Anterior cingulate cortex (tissue), 58 donors: ENCODE measurements around the gene CCDC88A.
"Not testable (repeated sequence)": the region's sequence is repeated elsewhere in the genome, so short reads cannot be mapped to it uniquely, and the experiment has no call there.

Source experiments
- DNase-seq, 58 donors: peaks; one replicate each; lab custom pipeline; 2025; lab: John Stamatoyannopoulos, UW

Gene CCDC88A

DNA sequence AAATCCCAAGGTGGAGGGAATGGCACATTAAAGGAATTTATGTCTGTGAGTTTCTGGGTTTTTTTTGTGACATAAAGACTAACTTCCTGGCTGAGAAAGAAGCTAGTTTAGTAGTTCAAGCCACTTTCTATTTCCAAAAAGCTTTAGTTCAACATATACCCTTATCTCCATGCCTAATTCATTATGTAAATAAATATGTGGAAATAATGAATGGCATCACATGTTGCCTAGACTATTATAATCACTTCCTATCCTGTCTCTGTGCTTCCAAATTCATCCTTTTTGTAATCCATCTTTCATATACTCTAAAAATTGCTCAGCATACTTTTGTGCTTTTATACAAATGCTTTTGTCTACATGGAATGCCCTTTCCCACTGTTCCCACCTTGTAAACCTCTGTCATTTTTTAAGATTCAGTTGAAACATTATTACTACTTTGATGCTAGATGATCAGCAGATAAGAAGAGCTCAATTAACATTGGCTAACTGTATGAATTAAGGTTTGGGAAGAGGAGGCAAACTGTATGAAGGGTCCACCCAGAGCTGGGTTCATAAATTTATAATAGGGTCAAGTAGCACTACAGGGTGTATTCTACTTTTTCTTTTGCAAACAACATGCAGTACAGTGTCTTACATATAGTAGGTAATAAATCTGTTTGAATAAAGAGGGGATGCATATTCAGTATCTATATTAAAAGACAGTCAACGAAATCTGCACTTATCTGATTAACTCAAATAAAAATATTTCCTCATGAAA lies 88.9 kb downstream of the CCDC88A start:
- no peak for DNase-seq

DNA sequence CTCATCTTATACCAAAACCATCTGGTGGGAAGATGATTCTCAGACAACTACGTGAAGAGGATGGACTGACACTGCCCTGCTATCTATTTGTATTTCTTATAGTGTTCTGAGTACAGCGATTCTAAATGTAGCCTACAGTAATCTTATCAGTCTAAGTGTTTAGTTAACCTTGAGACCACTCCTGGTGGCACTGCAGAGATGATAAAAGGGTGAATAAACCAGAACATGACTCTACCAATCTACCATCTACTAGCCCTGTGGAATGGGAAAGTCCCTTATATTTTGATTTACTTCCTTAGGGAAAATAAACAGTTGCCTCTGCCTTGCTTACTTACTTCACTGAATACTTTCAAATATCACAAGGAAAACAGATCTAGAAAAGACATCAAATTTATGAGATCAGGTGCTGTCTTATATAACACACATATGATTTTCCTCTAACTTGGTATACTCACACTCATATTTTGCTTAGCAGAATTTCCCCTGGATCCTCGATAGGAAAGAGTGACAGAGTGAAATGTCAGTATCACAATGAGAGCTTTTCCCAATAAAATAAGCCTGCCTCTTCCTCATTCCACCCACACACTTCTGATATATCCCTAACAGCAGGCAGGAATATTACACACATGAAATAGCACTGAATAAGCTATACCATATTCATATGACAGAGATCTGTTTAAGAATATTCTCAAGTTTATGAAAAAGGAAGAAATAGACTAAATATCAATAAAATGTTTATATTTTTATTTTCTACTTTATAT lies 92.0 kb downstream of the CCDC88A start:
- no peak for DNase-seq

DNA sequence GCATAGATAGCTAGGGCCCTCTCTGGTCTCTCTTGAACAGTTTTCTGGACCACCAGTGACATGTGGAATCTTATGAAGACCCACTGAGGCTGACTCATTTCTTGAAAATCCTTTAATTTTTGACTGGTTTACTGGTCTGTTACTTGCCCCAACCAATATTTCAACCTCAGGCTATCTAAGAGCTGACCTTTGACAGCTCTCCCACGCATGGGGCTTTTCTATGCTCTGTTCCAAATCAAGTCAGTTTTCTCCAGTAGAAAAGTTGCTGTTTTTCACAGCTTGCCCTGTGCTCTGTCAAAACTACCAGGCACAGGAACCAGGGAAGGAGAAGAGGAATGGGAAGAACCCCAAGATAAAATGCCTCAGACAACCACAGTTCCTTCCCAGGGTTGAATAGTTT lies 104.7 kb downstream of the CCDC88A start:
- no peak for DNase-seq

DNA sequence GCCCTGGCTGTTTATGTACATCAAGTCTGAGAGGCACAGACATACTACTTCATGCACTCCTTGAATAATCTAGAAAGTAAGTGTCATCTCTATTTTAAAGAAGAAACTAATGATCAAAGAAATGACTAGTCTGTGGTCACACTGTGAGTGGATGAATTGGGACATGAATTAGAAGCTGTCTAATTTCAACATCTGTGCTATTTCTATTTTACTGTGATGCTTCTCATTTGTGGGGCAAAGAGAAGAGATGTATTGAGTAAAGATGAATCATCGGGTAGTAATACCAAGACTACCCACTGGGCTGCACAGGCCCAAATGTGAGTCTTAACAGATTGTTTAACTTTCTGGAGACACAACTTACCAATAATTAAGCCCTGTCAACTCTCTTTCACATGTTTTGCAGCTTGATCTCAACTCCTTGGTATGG lies 108.2 kb downstream of the CCDC88A start:
- DNase-seq, result no peak

DNA sequence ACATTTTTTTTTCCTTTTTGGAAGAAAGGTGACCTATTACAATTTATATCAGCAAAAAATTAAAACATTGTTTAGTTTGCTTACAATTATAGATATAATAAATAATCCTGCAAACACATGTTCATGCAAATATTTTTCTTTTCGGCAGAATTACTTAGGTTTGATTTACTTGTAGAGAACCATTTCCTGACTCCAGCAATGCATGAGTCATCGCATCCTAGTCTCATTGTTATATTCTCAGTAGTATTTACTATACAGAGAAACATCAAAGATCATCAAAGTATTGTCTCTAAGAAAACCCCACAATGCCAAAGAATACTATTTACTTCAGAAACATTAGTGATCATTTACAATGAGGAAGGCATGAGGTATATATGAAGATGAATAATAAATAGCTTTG lies 110.2 kb downstream of the CCDC88A start:
- no peak for DNase-seq

DNA sequence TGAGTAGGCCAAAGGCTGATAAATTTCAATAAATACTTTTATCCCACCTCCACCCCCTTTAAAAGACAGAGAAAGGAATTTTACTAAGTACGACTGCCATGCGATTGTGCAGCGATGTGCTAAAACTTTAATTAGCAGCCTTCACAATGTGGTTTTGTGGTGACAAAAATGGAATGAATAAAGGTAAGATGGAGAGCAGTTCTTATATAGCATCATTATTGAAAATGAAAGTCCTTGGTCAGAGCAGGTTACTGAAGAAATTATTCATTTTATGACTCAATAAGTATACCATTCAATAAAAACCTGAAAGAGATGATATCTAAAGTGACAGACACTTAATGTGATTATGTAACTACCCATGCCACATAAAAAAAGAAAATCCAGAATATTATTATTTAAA lies 117.4 kb downstream of the CCDC88A start:
- no peak for DNase-seq

DNA sequence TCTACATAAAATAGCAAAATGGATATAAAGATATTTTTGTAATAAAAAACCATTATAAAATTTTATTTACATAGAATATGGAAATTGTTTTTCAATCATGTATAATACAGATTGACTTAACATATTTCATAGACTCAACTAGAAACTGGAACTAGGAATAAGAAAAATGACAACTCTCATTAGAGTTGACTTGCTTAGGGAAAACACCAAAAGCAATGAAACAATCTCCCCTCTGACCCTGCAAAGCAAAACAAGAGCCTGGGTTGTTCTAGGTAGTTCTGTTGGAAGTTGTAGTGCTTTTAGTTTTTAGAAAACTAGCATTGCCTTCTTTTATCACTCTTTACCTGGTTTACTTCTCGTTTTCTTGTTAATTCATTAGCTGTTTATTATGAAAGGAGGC lies 118.4 kb downstream of the CCDC88A start:
- no peak for DNase-seq

DNA sequence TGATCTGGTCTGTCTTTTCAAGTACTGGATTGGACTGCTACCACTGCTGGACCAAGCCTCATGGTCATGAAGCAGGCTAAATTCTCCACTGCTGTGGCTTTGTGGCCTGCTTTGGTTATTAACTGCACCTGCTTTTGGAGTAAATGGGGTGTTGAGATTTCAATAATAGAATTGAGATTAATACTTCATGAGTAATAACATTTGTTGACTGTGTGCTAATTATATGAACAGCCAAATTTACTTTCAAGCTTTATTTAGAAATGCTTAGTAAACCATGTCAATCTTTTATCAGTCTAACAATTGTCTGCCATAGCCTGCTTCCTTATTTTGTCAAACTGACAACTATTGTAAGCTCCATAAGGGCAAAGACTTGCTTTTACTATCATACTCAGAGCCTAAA lies 123.3 kb downstream of the CCDC88A start:
- no peak for DNase-seq

DNA sequence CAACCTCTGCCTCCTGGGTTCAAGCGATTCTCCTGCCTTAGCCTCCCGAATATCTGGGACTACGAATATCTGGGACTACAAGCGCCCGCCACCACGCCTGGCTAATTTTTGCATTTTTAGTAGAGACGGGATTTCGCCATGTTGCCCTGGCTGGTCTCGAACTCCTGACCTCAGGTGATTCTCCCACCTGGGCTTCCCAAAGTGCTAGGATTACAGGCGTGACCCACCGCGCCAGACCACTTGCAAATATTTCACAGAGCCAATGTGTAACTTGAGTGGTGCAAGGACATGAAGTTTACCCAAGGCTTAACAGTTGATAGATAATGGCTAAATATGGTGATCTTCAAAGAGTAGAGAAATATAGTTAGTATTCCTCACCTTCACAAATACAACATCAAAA lies 136.6 kb downstream of the CCDC88A start:
- no peak for DNase-seq

DNA sequence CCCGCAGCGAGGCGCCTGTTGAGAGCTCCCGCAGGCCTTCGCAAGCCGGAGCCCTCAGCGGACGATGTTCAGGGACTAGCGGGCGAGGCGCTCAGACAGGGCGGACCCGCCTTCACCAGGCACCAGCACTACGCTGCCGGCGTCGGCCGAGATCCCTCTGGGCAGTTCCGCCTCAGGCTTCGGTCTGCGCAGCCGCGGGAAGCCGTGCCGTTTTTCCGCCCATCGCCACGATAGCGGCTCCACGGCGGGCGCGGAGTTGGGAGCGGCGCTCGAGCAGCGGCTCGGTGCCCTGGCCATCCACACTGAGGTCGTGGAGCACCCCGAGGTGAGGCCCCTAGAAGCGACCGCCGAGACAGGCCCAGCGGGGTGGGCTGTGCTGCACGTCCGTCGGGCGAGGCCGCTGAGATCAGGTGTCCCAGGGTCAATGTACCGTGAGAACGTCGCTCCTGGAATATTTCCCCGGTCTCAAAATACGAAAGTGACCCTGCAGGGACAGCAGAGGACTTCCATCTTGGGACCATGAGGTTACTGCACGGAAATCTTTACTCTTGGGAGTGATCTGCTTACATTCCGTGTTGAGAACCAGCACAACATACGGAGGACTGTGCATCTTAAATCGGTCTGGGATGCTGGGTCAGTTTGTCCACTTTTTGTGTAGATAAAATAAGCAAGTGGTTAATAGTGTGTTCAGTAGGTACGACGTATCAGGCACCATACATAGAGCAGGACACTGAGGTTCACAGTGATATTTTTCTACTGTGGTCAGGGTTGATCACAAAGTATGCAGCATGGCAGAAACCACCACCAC lies 137.3 kb downstream of the CCDC88A start:
- DNase-seq, result peak in 56 of 58 donors; percentile 21 to 88 (median 70)

DNA sequence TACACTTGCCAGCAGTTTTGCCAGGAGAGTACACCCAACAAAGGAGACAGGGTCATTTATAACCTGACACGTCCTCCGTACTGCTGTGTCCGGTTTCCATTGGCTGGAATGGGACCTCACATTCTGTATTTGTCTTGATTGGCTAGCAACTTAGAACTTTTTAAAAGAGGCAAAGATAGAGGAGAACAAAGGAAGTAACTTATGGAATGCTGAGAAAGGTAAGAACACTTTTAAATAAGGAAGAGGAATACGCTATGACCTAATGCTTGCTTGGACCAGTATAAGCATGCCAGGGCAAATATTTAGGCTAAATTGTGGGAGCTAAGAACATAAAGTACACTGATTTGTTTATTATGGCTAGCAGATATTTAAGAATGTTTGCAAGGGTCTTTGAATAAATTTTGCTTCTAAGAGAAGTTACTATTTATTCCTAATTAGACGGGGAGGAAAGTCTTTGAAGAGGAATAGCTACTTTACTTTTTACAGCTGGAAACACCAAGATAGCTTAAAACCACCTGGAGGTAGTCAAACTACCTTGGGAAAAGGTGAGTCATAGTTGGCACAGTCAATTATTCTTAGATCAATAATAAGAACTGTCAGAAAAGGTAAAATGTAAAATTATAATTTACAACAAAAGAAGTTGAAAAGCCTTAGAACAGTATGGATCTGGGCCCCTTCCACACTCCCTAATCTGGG lies 138.7 kb downstream of the CCDC88A start:
- not testable (repeated sequence) for DNase-seq

DNA sequence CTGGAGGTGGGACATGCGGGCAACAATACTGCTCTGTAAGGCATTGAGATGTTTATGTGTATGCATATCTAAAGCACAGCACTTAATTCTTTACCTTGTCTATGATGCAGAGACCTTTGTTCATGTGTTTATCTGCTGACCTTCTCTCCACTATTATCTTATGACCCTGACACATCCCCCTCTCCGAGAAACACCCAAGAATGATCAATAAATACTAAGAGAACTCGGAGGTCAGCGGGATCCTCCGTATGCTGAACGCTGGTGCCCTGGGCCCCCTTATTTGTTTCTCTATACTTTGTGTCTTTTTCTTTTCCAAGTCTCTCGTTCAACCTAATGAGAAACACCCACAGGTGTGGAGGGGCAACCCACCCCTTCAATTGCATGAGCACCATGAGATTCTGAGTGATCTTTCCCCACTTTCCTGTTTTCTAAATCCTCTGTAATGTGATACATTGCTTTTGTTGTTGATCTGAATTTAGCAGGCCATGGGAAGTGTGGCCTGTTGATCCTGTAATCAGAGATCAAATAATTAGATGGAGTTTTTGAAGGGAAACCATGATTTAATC lies 139.7 kb downstream of the CCDC88A start:
- DNase-seq, result not testable (repeated sequence)

DNA sequence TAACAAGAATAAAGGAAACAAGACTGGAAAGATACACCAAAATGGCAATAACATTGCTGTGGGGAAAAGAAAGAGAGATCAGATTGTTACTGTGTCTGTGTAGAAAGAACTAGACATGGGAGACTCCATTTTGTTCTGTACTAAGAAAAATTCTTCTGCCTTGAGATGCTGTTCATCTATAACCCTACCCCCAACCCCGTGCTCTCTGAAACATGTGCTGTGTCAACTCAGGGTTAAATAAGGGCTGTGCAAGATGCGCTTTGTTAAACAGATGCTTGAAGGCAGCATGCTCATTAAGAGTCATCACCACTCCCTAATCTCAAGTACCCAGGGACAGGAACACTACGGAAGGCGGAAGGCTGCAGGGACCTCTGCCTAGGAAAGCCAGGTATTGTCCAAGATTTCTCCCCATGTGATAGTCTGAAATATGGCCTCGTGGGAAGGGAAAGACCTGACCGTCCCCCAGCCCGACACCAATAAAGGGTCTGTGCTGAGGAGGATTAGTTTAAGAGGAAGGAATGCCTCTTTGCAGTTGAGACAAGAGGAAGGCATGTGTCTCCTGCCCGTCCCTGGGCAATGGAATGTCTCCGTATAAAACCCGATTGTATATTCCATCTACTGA lies 140.3 kb downstream of the CCDC88A start:
- DNase-seq, result not testable (repeated sequence)

DNA sequence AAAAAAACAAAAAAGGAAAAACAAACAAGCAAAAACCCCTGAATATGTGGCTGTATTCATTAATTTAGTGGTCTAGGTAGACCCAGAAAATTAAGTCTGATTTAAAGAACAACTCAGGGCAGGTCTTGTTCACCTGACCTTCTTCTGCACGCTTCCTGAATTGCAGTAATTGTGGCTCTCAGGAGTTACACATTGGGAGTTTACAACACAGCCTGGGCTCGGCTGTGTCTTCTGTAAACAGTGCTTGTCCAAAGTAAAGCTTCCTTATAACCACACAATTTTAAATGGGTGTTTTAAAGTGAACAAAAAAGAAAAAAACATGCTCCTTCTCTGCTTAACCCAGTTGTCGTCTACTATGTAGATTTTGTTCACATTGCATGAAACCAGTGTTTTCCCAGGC lies 142.3 kb downstream of the CCDC88A start:
- no peak for DNase-seq

DNA sequence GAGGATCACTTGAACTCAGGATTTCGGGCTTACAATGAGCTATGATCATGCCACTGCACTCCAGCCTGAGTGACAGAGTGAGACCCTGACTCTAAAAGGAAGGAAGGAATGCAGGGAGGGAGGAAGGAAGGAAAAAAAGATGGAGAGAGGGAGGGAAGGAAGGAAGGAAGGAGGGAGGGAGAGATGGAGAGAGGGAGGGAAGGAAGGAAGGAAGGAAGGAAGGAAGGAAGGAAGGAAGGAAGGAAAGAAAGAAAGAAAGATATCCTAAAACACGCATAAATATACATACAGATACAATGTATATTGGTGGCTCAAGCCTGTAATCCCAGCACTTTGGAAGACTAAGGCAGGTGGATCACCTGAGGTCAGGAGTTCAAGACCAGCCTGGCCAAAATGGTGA lies 145.3 kb downstream of the CCDC88A start:
- not testable (repeated sequence) for DNase-seq

DNA sequence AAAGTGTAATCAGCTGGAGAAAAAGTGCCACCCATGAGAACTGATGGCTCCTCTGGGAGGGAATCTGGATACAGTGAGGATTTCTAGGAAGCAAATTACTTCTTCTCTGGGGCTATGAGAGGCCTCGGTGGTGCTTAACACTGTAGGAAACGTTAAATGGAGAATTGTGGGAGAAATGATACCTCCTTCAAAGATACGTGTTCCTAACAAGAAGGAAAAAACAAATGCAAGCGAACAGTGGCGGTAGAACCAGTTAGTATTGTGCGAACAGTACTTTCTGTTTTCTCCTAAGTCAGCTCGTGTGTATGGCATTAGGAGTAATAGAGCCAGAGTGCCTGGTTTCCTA lies 150.0 kb downstream of the CCDC88A start:
- DNase-seq, result no peak

DNA sequence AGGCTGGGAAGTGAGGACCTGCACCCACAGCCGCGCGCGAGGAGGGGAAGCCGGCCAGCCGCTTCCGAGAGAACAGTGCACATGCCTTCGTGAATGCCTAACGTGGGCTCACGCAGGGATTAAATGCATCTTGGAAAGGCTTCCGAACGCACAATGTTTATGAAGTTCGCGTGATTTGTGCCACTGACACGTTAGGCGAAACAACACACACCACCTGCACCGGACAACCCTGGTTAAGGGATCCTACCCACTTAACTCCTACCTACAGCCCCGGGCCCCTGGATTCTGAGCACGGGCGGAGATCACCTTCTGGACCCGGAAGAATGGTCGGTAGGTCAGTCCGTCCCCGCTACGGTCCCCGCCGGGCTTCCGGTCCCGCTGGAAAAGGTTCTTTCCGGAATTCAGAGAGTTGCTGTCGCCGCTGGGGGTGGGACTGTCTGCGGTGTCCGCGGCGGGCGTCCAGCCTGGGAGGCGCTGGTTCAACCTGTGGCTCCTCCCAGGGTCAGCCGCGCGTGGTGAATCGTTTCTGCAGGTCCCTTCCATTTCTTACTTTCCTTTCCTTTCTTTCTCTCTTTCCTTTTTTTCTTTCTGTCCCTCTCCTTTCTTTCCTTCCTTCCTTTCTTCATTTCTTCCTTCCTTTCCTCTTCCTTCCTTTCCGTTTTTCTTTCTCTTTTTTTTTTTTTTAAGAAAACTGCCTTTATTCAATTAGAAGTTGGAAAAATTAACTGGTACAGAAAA lies 150.6 kb downstream of the CCDC88A start, which contains the start of gene MTIF2:
MTIF2 (minus strand) TSS at position 325 of the 738 bp plus-strand sequence. CDS start 5,373 bp downstream, outside the sequence.
- peak; percentile 54 to 95 (median 88) for DNase-seq

DNA sequence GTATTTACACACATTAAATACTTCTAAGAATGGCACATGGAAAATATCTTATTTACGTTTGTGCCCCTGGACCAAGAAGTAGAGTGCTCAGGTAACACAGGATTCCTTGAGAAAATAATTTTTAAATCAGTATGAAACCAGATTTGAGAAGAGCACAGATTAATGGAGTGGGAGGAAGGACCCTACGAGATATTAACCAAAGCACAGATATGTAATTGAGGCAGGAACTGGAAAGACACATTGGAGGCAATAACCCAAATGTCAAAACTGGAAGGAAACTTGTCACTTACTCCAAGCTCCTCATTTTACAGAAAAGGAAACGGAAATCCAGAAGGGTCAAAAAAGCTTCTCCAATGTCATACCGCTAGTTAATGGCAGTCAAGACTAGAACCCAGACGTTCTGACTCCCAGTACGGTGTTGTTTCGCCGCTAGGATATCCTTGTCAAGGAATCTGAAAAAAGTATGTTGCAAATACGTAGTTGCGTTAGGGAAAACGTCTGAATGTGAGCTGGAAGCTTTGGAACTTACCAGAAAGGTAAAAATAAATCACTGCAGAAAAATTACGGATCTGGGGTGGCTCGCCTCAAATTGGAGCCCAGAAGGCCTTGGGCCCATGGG lies 151.3 kb downstream of the CCDC88A start:
- no peak for DNase-seq
